ENCODE data around the gene SGPP1. TPM values are rescaled to one million over a fixed set of nuclear protein-coding genes. Genes with fewer than 3 reads are reported as not detected.
"Not testable (repeated sequence)": the region's sequence is repeated elsewhere in the genome, so short reads cannot be mapped to it uniquely, and the experiment has no call there.

The SGPP1 gene
- total RNA-seq, 1 experiment from 2014 or later, result 28.3 TPM

DNA sequence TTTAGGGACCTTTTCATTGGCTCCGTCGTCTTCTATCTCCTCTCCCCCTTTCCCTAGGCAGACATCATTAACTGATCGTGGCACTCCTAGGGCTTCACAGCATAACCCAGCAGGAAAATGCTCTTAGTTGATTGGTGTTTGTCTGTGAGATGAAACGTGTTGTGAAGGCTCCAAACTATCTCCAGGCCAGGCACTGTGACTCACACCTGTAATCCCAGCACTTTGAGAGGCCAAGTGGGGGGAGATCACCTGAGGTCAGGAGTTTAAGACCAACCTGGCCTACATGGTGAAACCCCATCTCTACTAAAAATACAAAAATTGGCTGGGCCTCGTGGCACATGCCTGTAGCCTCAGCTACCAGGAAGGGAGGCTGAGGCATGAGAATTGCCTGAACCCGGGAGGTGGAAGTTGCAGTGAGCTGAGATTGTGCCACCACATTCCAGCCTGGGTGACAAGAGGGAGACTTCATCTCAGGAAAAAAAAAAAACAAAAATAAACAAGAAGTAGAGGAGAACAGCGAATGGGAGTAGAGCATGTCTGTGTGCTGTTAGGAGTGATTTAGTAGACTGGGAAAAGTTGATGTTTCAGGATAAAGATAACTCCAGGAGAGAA, 53.9 kb downstream of the SGPP1 start:
- DNase-seq (ENCODE audit: low read depth), result no peak

DNA sequence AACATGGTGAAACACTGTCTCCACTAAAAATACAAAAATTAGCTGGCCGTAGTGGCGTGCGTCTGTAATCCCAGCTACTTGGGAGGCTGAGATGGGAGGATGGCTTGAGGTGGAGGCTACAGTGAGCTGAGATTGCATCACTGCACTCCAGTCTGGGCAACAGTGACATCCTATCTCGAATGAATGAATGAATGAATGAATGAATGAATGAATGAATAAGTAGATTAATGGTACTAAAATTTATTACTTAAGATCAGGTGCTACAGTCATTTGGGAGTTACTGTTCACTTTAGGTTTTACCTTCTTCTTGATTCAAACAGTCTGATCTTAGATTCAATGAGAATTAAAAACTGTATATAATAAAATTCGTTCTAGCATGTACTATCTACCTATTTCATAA, 54.6 kb downstream of the SGPP1 start:
- no peak for DNase-seq (ENCODE audit: low read depth)

DNA sequence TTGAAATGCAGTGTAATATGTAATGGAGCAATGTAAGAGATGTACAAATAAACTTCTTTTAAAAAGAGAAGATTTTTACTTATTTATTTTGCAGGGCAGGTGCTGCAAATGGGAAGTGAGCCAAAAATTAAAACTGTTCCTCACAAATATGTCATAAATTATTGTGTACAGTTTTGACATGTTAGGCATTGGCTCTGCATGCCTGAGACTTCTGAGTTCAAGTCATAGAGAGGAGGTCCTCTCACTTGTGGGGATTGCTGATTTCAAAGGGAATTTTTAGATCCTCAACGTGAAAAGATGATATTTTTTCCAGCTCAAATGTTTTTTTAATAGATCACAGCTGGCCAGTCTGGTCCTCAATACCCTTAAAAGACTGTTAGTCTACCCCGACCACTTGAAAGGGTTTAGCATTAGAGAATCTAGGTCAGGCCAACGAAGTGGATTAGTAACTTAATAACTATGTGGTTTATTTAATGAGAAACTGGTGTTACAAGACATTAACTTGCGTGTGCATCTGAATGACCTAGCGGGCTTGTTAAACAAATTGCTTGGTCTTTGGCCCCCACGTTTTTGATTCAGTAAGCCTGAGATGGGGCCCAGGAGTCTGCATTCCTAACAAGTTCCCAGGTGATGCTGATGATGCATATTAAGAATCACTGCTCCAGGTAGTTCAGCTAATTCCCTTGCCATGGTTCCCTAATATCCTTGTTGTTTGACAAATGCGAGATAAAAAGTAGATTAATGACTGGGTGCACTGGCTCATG, 55.3 kb downstream of the SGPP1 start:
- no peak for DNase-seq (ENCODE audit: low read depth)

DNA sequence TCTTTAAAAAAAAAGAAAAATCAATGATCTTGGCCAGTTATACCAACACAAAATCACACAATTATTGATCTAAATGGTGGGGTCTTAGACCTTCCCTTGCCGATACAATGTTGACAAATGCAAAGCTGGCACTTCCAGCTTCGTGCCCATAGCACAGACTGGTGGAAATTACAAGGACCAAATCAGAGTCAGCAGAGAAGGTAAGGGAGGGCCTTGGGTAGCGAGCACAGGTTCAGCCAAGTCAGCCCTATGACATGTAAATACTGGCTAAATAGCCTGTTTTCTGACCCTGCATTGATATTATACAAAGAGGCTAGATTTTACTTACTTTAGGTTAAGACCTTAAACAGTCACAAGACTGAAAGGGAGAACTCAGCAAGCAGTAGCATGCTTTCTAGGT, 55.9 kb downstream of the SGPP1 start:
- DNase-seq (ENCODE audit: low read depth), result no peak

DNA sequence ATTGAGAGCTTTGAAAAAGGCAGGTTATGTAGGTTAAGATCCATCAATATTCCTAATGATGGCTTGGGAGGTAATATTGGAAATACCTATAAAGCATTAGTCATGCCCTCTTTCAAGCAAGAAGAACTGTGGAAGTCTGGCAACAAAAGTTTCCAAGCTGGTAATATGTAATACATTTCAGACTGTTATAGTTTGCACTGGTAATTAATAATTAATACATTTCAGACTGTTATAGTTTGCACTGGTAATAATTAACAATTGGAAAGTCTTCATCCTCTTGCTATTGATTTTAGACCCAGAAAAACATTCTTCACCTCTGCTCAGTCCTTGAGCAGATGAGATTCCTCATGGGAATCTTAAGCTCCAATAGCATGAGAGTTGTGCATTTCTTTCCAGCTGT, 57.2 kb downstream of the SGPP1 start:
- no peak for DNase-seq (ENCODE audit: low read depth)

DNA sequence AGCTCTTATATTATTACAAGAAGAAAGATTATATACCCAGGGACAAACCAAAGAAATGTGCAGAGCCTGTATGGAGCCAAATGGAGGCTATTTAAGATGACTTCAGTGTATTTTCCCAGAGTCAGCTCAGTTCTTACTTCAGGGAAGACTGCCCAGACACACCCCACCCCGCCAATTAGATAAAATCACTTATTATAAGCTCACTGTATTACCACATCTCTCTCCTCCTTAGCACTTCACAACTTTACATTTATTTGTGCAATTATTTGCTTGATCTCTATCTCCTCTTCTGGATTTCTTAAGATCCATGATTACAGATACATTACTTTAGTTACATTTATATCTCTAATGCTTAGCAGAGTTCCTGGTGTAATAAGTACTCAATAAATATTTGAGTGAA, 61.5 kb downstream of the SGPP1 start:
- DNase-seq (ENCODE audit: low read depth), result no peak

DNA sequence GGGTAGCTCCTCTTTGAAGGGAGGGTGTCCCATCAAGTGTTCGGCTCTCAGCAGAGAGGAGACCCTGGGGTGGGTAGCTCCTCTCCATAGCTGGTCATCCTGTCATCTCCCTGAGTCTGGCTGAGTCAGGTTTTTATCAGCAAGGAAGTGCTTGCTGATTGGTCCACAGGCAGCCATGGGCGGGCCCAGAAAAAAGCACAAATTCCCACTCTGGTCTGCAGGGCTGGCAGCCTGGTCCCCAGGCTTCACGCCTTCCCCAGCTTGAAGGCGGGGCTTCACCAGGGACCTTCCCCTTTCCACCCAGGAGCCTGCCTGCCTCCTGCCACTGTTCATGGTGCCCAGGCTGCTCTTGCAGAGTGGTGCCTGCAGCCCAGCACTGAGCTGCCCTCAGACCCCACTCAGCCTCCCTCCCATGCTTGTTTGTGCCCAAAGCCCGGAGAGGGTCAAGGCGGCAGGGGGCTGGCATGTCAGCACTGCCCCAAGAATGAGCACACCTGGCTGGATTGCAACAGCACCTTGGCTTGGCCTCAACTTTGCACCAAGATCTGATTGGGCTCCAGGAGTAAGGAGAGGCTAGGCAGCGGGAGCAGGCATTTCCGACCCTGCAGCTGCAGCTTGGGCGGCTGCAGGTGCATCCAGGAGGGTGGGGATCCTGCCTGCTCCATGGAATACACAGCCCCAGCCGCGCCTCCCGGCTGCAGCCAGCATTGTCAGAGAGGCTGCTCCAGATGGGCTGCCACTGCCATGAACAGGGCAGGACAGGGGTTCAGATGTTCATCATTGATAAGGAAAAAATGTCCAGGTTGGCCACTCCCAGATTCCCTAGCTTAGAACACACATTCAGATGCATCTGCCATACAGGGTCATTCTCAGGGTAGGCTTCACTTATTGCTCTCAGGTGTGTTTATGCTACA, 64.2 kb downstream of the SGPP1 start:
- DNase-seq (ENCODE audit: low read depth), result peak; percentile 7

DNA sequence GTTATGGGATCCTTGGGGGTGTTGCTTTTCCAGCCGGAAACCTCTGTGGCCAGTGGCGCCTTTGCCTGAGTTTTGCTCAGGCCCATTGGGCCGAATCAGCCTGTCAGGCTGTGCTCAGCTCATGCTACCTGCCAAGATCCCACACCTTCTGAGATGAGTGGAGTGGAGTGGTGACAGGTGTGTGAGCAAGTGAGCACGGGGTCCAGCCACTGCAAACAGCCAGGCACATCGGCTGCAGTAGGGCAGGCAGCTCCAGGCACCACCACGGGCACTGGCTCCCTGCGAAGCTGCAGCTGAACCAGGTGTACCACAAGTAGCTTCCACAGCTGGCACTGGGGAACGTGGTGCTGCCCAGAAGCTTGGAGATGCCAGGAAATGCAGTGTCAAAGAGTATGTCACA, 65.1 kb downstream of the SGPP1 start:
- DNase-seq (ENCODE audit: low read depth), result no peak

DNA sequence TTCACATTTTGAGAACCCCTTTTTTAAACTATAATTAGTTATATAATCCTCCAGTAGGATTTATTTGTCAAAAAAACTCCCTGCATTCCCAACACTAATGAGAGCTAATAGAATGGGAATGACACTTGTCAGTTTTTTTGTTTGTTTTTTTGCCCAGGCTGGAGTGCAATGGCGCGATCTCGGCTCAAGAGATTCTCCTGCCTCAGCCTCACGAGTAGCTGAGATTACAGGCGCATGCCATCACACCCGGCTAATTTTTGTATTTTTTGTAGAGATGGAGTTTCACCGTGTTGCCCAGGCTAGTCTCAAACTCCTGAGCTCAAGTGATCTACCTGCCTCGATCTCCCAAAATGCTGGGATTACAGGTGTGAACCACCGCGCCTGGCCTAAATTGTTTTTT, 66.0 kb downstream of the SGPP1 start:
- not testable (repeated sequence) for DNase-seq (ENCODE audit: low read depth)

DNA sequence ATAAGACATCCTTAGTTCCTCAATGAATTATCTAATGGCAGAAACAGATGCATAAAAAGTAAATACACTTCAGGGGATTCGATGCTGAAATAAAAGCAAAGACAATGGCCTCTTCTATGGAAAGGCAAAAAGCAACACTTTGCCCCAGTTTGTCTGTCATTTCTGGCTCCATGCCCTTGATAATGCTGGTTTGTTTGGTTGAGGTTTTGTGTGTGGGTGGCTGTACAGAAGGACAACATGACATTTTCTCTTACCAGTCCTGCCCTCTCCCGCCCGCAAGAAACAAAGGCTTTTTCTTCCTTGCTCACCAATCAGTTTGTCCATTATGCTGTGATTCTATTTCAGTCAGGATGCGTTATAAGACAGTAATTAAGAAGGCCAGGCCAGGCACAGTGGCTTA, 68.1 kb downstream of the SGPP1 start:
- no peak for DNase-seq (ENCODE audit: low read depth)

DNA sequence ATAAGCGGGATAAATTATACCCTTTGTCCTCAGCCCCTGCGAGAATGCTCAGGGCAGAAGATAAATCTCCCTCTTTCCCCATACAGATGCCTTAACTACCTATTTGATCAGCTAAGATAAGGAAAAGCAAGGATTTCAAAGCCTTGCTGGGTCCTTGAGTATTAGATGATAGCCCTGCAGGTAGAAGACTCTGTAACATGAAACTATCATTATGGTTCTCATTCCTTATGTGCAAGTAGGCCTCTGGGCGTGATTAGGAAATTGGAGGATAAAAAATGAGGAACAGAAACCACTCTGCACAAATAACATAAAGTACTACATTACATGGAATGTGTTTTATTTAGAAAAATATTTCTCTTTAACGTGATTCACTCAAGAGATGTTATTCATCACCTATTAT, 71.7 kb downstream of the SGPP1 start:
- DNase-seq (ENCODE audit: low read depth), result no peak

DNA sequence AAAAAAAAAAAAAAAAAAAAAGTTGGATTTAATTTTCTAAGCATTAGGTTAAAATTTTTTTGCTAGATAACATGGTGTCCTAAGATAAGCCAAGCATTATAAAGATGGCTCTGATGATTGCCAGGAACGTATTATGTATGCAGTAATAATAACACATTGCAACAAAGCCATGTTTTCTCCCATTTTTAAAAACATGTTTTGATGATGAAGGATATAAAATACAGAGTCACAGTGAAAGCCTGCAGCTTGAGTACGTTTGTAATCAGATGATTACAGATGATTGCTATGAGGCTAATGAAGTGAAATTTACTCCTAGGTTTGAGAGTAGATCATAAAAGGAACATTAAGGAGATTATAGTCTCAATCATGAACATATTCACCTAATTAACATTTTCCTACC, 72.9 kb downstream of the SGPP1 start:
- DNase-seq (ENCODE audit: low read depth), result no peak

DNA sequence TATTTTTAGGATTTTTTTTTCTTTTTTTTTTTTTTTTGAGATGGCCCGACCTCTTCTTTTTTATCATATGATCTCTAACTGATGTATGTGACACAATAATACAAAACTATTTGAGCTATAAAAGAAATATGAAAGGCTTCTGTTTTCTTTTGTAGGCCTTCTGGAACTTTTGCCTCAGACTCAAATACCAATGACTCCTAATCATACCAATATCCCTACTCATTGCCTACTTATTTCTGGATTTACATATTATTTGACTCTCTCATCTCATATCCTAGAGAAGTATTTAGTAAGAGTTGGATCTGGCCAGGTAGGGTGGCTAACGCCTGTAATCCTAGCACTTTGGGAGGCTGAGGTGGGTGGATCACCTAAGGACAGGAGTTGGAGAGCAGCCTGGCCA, 73.5 kb downstream of the SGPP1 start:
- DNase-seq (ENCODE audit: low read depth), result no peak

DNA sequence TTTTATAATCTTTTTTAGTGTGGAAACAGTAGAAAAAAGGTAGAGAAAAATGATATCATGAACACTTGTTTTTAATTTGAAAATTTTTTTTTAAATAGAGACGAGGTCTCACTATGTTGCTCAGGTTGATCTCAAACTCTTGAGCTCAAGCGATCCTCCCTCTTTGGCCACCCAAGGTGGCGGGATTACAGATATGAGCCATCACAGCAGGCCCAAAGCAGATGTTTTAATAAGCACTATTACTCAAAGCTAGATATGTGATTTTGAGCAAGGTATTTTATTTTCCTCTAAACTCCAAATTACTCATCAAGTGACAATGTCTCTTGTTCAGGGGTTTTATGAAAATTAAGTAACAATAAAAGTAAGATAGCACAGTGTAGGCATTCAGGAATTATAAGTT, 75.5 kb downstream of the SGPP1 start:
- no peak for DNase-seq (ENCODE audit: low read depth)

DNA sequence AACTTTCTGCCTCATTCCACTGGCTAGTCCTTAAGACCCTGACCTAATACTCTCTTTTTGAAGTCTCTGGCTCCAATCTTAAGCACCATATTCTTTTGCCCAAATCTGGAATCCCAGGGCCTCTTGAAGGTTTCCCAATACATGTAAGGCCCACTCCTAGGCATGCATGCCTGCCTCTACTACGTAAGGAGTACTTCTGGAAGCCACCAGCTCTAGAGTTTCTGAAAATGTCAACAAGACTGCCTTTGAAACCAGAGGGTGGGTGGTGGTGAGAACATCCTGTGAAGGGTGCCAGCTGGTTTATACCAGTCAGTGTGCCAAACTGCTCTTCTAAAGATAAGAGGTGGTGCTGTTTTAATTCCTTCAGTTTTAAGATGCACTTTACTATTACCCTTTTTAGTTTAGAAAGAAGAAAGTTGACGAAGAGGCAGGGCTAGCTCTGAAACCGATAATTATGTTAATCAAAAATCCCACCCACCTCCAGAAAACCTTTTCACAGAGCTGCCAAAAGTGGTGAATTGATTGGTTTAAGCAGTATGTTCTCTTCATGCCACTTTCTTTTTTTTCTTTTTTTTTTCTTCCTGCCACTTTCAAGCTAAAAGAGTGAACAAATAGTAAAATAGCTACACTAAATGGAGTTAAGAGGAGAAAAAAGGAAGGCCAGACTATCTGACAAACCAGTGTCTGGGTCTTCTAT, 77.5 kb downstream of the SGPP1 start:
- DNase-seq (ENCODE audit: low read depth), result no peak

DNA sequence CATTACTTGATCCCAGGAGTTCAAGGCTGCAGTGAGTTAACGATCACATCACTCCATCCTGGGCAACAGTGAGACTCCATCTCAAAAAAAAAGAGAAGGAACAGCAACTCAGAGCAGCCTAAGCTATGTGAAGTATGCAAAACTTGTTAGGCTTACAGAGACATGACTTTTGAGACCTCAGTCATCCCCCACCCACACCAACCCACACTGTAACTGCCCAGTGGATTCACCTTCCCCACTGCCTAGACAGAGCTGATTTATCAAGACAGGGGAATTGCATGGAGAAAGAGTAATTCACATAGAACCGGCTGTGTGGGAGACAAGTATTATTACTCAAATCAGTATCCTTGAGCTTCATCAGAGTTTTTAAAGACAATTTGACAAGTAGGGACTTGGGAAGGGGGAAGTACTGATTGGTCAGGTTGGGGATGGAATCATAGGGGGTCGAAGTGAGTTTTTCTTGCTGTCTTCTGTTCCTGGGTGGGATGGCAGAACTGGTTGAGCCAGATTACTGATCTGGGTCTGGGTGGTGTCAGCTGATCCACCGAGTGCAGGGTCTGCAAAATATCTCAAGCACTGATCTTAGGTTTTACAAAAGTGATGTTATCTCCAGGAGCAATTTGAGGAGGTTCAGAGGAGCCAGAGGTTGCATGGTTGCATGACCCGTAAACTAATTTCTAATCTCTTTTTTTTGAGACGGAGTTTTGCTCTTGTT, 80.0 kb downstream of the SGPP1 start:
- no peak for DNase-seq (ENCODE audit: low read depth)

DNA sequence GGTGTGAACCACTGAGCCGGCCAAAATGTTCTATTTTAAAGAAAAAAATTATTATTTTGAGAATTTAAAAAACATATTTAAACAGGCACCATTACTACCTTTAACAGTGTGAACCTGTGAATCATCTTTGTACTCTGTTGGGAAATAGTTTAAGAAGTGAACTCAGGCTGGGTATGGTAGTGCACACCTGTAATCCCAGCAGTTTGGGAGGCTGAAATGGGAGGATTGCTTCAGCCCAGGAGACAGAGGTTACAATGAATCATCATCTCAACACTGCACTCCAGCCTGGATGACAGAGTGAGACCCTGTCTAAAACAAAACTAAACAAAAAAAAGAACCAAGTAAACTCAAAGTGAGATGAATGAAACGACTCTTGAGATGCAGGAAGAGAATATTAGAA, 83.1 kb downstream of the SGPP1 start:
- DNase-seq (ENCODE audit: low read depth), result no peak

DNA sequence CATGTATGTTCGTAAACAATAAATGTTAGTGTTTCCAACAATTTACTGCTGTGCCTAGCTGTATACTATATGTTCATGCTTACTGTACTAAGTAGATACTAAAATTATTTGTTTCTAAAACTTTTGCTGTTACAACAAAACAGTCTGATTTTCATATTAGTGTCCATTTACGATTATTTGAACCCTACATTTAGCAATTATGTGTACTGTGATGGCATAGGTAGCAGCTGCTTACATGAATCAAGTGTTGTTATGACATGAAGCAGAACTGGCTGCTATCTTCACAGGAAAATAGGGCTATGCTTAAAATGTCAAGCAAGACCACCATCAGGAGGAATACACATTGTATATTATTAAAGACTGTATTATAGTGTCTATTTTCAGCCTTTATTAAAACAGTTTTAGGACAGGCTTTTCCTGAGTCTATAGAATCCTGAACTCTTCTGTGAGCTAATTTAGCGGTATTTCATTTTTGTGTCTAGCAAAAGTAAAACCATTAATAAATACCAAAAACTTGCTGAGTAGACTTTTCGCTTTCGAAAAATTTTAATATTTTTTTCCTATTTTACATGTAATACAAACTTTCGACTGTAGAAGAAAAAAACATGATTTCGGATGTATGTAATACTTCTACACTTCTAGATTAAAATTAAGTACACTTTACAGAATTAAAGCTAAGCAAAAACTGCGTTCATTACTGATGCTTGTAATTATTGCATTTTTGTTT, 85.0 kb downstream of the SGPP1 start:
- DNase-seq (ENCODE audit: low read depth), result peak; percentile 39

DNA sequence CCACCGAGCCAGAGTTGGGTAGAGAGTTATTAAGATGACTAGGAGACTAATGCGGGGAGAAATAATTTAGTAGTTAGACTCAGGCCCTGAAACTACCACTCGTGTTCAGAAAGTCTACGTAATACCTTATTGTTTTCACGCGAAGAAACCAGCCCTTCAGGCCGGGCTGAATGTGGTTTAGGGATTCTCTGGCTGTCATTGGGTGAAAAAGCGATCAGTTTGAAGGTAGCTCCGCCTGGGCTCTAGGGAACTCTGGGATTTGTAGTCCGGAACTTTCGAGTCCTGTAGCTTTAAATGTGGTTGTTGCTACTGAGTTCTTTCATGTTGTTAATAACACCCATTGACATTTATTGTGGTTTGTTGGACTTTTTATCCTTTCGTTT, 85.6 kb downstream of the SGPP1 start:
- DNase-seq (ENCODE audit: low read depth), result peak; percentile 93

DNA sequence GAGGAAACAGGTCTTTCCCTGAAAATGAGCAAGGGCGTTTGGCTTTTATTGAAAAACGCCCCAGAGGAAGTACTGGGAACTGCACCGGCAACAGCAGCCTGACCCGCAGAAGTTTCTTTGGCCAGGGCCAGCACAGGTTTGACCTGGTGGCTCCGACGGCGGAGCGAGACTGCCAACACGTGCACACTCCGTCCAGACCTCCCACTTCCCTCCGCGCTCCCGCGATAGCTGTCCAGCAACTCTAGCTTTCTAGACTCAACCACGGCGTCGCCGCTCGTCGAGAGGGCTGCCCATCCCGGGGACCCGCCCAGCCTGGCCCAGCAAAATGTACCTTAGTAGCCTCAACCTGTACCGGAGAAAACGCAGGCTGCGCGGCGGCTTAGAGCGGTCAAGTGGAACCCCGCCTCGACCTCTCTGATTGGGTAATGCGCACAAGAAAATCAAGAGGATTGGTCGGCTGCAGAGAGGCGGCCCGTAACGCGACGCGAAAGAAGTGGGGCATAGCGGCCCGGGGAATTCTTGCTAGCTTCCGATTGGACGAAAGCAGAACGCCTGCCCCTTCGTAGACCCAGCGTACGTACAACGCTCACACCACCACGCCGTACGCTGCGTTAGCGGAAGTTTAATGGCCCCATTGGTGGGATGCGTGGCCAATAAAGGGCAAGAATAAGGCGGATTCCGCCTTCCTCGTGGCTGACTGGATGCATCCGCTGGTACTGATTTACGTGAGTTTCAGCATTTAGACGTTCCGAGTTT, 86.2 kb downstream of the SGPP1 start, which contains the start of gene WDR89:
WDR89 (minus strand) TSS at position 399 of the 756 bp plus-strand sequence. CDS start 41,929 bp downstream, outside the sequence.
- peak; percentile 99 for DNase-seq (ENCODE audit: low read depth)
